HEK293T (cell line): Measurements from ENCODE around the gene C1QTNF8.

ENCODE experiments used
- CTCF ChIA-PET: fragments of 350-600 bp; formaldehyde crosslinking; extraction: SDS; loops from one replicate; lab custom pipeline; 2021; ENCODE audit warnings: antibody characterized with exemption, inconsistent platforms; lab: Yijun Ruan, JAX
- POLR2A ChIA-PET: fragments of 350-600 bp; formaldehyde crosslinking; extraction: SDS; loops from one replicate; lab custom pipeline; 2020; ENCODE audit warnings: antibody characterized with exemption, inconsistent platforms; lab: Yijun Ruan, JAX
- DNase-seq: peaks from one replicate; pipeline ENCODE4 v3.0.0; 2012; ENCODE audit warnings: mixed read lengths; ENCODE audit errors: extremely low spot score
- ARNT ChIP-seq: fragments of 450-650 bp; IDR thresholded peaks from 2 replicates; pipeline ENCODE4 v1.6.1; 2017; ENCODE audit warnings: mild to moderate bottlenecking
- BHLHE40 ChIP-seq: fragments of 450-650 bp; IDR thresholded peaks from 2 replicates; pipeline ENCODE4 v1.6.1; 2016; ENCODE audit warnings: mild to moderate bottlenecking, moderate library complexity, borderline replicate concordance
- CTBP1 ChIP-seq: fragments of 450-650 bp; IDR thresholded peaks from 2 replicates; pipeline ENCODE4 v1.6.1; 2016; ENCODE audit warnings: borderline replicate concordance
- ELF4 ChIP-seq: fragments of 450-650 bp; IDR thresholded peaks from 2 replicates; pipeline ENCODE4 v1.6.1; 2017; ENCODE audit warnings: antibody characterized with exemption
- FOXA1 ChIP-seq: fragments of 450-650 bp; IDR thresholded peaks from 2 replicates; pipeline ENCODE4 v1.6.1; 2016; ENCODE audit warnings: mild to moderate bottlenecking
- FOXK2 ChIP-seq: fragments of 450-650 bp; IDR thresholded peaks from 2 replicates; pipeline ENCODE4 v1.6.1; 2016; ENCODE audit warnings: mild to moderate bottlenecking
- FOXM1 ChIP-seq: fragments of 450-650 bp; IDR thresholded peaks from 2 replicates; pipeline ENCODE4 v1.6.1; 2017; ENCODE audit warnings: mild to moderate bottlenecking, borderline replicate concordance
- HDGF ChIP-seq: fragments of 450-650 bp; IDR thresholded peaks from 2 replicates; pipeline ENCODE4 v1.6.1; 2017; ENCODE audit warnings: antibody characterized with exemption, borderline replicate concordance
- L3MBTL2 ChIP-seq: fragments of 450-650 bp; conservative IDR thresholded peaks from 2 replicates; pipeline ENCODE4 v1.6.1; 2016; ENCODE audit warnings: mild to moderate bottlenecking
- LEF1 ChIP-seq: fragments of 450-650 bp; IDR thresholded peaks from 2 replicates; pipeline ENCODE4 v1.6.1; 2017; ENCODE audit warnings: mild to moderate bottlenecking, borderline replicate concordance
- NFRKB ChIP-seq: fragments of 450-650 bp; IDR thresholded peaks from 2 replicates; pipeline ENCODE4 v1.6.1; 2016; ENCODE audit warnings: mild to moderate bottlenecking, moderate library complexity
- SP1 ChIP-seq: fragments of 450-650 bp; IDR thresholded peaks from 2 replicates; pipeline ENCODE4 v1.6.1; 2017
- SUZ12 ChIP-seq: fragments of 450-650 bp; IDR thresholded peaks from 2 replicates; pipeline ENCODE4 v1.6.1; 2016; ENCODE audit warnings: mild to moderate bottlenecking
- TARDBP ChIP-seq: fragments of 450-650 bp; IDR thresholded peaks from 2 replicates; pipeline ENCODE4 v1.6.1; 2016
- ZNF384 ChIP-seq: fragments of 450-650 bp; IDR thresholded peaks from 2 replicates; pipeline ENCODE4 v1.6.1; 2016
- TF ChIP-seq, protein P1 (sequence below): fragments of 450-650 bp; IDR thresholded peaks from 2 replicates; pipeline ENCODE4 v1.6.1; 2016

C1QTNF8 gene

DNA sequence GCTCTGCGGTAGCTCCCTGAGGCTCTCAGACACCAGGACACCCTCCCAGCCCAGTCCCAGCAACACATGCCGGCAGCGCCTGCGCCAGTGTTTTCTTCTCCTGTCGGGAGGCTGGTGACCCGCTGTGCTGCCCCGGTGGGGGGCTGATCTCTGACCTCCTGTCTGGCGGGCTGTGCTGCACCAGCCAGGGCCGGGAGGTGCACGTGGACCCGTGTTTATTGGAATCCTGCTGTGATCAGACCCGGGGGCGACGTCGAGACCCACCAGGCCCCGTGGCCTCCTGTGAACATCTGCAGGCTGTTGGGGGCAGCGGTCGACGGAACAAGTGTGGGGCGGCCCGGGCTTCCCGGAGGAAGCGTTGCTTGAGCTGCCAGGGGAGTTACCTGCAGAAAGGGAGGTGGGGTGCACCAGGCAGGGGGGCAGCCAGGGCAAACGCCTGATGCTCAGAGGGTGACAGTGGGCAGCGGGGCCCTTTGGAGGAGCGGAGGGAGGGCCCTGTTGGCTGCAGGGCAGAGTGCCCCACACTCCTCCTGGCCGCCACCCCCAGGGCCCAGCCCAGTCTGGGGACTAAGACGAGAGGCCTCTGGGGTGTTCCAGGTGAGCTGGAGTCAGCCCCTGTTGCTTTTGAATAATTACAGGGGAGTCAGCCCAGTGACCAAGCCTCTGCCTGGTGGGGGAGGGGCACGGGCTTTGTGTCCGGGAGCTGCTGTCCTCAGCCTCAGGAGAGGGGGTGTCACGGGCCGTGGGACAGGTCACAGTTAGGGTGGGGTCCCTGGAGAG is 25.8 kb downstream of the C1QTNF8 start:
- no peak for DNase-seq
- TF ChIP-seq L3MBTL2 (0 out of 2 replicates have a peak, but pooled peaks have one; percentile 25), CTBP1 (no peak), BHLHE40 (no peak)
- ChIA-PET CTCF (no interaction called here), POLR2A (no interaction called here)

DNA sequence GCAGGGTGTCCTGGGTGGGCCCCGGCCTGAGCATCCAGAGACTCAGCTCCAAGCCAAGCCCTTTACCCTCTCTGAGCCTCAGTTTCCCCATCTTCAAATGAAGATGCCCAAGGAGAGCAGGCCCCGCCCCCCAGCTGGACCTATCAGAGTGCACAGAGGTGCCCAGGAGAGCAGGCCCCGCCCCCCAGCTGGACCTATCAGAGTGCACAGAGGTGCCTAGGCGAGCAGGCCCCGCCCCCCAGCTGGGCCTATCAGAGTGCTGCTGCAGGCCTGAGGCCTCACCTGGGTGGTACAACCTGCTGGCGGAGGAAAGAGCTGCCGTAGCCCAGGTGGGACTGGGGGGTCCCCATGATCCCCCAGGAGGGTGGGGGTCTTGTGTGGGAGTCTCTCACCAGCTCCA is 26.9 kb downstream of the C1QTNF8 start:
- CTCF ChIA-PET, result no interaction called here

DNA sequence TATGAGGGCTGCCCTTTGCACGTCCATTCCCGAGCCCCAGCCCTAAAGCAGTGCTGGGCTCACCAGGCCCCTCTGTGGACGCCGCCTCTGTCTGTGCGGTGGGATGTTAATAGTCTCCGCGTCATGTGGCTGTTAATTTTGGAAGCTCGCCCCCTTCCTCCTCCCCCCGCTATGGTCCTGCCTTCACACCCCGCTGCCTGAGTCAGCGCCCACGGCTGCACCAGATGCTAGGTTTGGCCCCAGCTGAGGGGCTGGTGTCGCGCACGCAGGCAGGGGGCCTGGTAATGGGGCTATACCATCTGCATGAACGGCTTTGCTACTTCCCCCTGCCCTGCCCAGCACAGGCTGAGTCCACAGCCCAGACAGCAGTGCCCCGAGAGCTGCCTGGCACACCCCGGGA is 27.6 kb downstream of the C1QTNF8 start:
- no peak for DNase-seq
- ChIA-PET POLR2A (no interaction called here), CTCF (no interaction called here)
- TF ChIP-seq CTBP1 (no peak), BHLHE40 (no peak), ELF4 (no peak), SP1 (no peak), FOXK2 (no peak)

More for the DNA sequence above, 26.9 kb downstream of the C1QTNF8 start:
- TF ChIP-seq ZNF384 (no peak), LEF1 (no peak), SUZ12 (no peak), FOXM1 (no peak), ELF4 (no peak), SP1 (no peak), NFRKB (no peak), CTBP1 (no peak), L3MBTL2 (no peak), TARDBP (no peak), FOXA1 (no peak), HDGF (no peak), BHLHE40 (no peak), FOXK2 (no peak)
- TF ChIP-seq, protein P1, sequence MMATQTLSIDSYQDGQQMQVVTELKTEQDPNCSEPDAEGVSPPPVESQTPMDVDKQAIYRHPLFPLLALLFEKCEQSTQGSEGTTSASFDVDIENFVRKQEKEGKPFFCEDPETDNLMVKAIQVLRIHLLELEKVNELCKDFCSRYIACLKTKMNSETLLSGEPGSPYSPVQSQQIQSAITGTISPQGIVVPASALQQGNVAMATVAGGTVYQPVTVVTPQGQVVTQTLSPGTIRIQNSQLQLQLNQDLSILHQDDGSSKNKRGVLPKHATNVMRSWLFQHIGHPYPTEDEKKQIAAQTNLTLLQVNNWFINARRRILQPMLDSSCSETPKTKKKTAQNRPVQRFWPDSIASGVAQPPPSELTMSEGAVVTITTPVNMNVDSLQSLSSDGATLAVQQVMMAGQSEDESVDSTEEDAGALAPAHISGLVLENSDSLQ, result no peak
- POLR2A ChIA-PET, result no interaction called here
- peak; percentile 32 for DNase-seq

DNA sequence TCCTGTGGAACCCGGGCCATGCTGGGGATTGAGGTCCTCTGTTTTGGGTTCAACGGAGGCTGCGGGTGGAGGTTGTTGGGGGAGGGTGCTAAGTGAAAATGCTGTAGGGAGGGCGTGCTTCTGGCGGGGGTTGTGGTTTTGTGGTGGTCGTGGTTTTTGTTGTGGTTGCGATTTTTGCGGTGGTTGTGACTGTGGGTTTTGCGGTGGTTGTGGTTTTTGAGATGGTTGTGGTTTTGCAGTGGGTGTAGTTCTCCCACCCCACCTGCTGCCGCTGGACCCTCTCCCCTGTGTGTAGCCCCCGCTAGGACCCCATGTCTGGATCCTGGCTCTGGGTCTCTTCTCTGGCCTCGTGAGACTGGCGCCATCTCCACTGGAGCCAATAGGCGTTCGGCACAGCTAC is 28.4 kb downstream of the C1QTNF8 start:
- POLR2A ChIA-PET, result no interaction called here

DNA sequence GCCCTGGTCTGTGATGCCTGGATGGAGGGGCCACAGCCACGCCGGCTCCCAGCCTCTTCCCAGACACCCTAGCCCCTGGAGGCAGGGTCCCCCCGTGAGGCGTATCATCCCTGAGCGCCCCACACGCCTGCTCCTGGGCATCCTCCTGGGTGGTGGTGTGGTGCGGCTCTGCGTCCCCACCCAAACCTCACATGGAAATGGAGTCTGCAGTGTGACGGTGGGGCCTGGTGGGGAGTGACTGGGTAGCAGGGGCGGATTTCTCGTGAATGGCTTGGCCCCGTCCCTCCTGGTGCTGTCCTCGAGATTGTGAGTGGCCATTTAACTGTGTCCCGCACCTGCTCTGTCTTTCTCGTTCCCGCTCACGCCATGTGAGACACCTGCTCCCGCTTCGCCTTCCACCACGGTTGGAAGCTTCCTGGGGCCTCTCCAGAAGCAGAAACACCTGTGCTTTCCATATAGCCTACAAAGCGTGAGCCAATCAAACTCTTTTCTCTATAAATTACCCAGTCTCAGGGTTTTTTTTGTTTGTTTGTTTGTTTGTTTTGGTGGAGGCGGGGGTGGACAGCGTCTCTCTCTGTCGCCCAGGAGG is 29.4 kb downstream of the C1QTNF8 start:
- DNase-seq, result no peak
- POLR2A ChIA-PET, result no interaction called here
- CTCF ChIA-PET, result interaction anchor here (0.6 kb wide), 2 partner anchors 32 to 60 kb away, joined by 3 read pairs; no protein-coding TSS in a partner anchor
- TF ChIP-seq BHLHE40, result no peak
- no peak for TF ChIP-seq FOXA1
- TF ChIP-seq, protein P1, result no peak

More for the DNA sequence above, 28.4 kb downstream of the C1QTNF8 start:
- TF ChIP-seq BHLHE40 (no peak), FOXM1 (no peak), ZNF384 (no peak), SUZ12 (no peak), SP1 (no peak), FOXA1 (no peak), NFRKB (no peak), ARNT (no peak)
- CTCF ChIA-PET, result no interaction called here
- no peak for DNase-seq

DNA sequence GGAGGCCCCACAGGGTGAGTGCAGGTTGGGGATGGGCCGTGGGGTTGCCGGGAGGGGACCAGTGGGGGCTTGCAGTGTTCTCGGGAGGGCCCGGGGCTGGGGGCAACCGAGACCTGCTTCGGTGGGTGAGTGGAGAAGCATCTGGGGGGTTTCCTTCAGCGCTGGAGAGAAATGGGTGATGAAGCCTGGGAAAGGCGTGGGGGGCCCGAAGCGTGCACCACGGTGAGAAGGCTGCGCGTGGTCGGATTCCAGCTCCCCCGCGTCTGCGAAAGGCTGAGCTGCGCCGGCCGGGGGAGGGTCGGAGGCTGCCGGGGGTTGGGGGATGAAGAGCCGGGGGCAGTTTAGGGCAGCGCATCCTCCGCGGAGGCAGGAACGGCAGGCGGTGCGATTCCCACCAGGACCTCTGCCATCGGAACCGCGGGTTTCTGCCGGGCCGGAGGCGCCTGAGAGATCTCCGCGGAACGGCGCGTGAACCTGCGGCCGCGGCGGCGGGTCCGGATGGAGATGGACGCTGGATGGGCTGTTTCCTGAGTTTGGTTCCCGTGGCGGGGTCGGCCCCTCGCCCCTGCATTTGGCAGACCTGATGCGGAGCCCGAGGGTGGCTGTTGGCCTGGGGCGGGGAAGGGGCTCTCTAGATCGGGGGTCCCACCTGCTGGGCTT is 30.4 kb downstream of the C1QTNF8 start:
- ChIA-PET POLR2A (no interaction called here), CTCF (no interaction called here)
- no peak for TF ChIP-seq LEF1
- no peak for DNase-seq

DNA sequence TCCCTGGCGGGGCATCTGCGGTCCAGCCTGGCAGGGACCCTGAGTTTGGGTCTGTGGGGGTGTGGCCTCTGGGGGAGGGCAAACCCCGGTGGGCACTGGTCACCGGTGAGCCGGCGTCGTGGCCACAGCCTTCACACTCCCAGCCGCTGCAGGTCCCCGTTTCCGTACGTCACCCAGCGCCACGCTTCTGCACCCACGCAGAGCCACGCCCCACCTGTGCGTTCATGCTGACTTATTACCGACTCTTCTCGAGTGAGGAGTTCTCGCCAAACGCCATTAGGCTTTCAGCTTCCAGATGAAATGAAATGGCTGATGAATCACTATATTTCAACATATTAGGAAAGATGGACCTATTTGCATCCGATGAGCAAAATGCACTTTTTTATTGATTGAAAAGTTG is 32.3 kb downstream of the C1QTNF8 start:
- no peak for DNase-seq
- CTCF ChIA-PET, result no interaction called here
- POLR2A ChIA-PET, result no interaction called here
- TF ChIP-seq FOXA1 (no peak), BHLHE40 (no peak), FOXK2 (no peak), ZNF384 (no peak), TARDBP (no peak)
